GM11168 (cell line): ENCODE measurements around the gene ZNF181.
"Not testable (repeated sequence)": the region's sequence is repeated elsewhere in the genome, so short reads cannot be mapped to it uniquely, and the experiment has no call there.

ENCODE experiments used
- in situ Hi-C: fragments of 300-500 bp; cut with MboI; formaldehyde crosslinking; loops from one replicate; pipeline ENCODE4 v1.12.0; 2022; ENCODE audit warnings: low sequenced_read_pairs; ENCODE audit not compliant: unreplicated experiment

ZNF181 gene

GRCh38 chr19:34733746-34734536 is at the start of gene ZNF181:
TSS of gene ZNF181 (plus strand) at chr19:34734243. CDS start at chr19:34735038, 795 bp downstream.
- in situ Hi-C loops = no loop called here

DNA sequence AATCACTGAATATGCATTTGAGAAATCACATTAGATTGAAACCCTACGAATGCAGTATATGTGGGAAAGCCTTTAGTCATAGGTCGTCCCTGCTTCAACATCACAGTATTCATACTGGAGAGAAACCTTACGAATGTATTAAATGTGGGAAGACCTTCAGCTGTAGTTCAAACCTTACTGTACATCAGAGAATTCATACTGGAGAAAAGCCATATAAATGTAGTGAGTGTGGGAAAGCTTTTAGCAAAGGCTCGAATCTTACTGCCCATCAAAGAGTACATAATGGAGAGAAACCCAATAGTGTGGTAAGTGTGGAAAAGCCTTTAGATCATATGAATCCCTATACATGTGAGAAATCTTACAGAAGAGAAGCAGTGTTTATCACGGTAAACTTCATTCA is 48.8 kb upstream of the ZNF181 start:
- in situ Hi-C loops = not testable (repeated sequence)

DNA sequence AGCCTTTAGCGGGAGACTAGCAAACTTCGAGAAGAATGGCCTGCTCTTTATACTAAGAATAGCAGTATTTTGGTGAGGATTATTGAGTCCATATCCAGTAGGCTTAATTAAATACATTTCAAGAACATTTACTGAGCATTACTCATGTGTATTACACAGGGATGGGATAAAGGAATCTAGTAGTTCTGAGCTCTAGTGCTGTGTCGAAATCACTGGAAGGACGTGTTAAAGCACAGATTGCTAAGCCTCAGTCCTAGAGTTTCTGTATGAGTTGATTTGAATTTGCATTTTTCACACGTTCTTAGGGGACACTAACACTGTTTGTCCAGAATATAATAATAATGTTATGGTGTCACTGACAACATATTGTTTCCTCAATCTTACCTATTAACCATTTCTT is 47.6 kb upstream of the ZNF181 start:
- in situ Hi-C loops = no loop called here

DNA sequence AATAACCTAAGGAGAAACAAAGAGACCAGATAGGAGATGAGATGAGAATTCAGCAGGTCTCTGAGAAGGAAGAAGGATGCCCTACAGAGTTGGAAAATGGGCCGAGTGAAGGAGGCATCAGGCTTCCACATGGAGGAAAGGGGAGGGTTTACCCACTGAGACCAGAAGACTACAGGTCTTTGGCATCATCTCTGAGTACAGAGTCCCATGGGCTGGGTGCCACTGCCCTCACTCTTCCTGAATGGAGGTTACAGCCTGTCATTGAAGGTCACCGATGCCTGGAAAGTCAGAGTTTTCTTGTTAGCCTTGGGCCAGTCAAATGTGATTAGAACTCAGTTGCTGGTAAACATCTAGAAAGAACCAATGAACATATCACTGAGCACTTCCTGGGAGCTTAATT is 46.7 kb upstream of the ZNF181 start:
- in situ Hi-C loops = no loop called here

- in situ Hi-C loops = no loop called here
Measured at GRCh38 chr19:34688592-34688991, 45.5 kb upstream of the ZNF181 start.

DNA sequence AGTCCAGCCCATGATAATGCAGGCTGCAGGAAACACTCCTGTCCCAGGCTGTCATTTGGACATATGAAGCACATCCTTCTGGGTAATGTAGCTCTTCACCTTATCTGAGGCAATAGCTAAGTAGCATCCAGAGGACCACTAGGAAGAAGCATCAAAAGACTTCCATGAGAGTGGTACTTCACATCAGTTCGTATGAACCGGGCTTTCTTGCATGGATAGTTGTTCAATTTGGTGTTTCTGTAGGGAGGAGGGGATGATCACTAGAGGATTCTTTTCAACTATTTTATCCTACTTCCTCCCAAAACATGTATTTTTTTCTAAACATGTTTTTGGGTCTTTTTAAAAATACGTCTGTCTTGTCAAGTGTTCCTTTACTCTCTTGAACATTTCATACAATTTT is 43.7 kb upstream of the ZNF181 start:
- in situ Hi-C loops = no loop called here

DNA sequence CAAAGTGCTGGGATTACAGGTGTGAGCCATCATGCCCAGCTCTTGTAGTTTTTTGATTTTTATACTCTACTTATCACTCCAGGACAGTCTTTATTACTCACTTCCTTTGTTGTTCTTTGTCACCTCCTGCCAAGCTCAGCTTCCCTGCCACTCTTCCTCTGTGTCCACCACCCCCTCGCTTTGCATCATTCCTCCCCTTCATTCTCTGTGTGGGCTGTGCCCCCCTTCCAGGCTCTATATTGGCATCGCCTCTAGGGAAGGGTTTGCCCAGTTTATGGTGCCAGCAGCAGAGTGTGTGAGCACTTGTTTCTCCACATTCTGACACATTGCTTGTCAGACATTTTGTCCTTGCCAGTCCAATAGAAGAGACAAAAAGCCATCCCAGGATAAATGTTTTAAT is 41.5 kb upstream of the ZNF181 start:
- in situ Hi-C loops = no loop called here

DNA sequence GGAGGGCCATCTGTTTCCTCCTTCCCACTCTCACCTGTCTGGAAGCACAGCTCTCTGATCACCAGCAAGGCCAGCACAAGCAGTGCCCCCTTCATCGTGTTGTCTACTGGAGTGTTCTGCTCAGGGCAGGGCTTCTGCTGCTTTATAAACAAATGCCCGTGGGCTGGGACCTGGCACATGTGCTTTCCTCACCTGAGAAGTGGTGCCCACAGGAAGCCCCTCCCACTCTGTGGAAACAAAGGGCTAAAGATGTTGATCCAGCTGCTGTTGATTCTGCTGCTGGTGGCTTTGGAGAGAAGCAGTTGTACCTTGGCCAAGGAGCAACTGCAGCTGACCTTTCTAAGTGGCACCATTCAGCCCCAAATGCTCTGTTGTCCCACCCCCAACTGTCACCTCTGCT is 26.4 kb upstream of the ZNF181 start:
- in situ Hi-C loops = loop anchor here (25.0 kb wide), 1 partner anchor 195 kb away; no protein-coding TSS in a partner anchor

- in situ Hi-C loops = loop anchor here (10.0 to 25.0 kb wide), 2 partner anchors 67 to 200 kb away; no protein-coding TSS in a partner anchor
Measured at GRCh38 chr19:34711890-34712289, 22.2 kb upstream of the ZNF181 start.

DNA sequence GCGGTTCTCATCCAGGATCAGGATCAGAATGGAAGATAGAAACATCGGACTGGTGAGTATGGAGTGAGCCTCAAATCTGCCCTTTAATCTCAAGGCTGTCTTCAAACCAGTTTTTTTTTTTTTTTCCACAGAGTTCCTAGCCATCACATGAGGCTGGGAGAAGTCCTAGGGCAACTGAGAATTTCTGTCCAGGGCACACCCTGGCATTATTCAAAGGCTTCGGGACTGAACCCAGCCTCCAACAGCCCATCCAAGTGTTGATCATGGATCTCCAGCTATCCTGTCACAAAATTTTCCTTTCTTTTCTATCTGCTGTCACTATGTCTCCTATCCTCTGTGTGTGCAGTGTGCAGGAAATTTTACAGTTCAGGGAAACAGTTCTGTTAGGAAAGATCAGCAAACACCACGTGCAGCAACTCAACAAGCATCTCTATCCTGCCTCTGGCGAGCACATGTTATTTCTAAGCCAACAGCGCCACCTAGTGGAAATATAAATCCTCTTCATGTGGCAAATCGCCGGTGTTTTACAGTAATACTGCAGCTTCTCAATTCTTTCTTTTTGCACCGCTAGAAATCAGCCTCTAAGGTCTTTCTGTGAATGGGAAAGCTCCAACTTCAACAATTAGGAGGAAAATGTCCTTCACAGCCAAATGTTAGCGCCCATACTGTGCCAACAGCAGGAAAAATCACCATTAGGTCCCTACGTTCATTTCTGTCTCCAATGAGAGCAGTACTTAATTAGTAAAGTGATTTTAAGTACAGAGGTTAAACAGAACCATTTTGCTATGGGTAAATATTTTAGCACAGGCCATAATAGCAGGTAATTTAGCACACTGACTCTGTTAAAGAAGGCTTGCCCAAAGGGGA is 21.4 kb upstream of the ZNF181 start:
- in situ Hi-C loops = loop anchor here (10.0 to 25.0 kb wide), 2 partner anchors 68 to 200 kb away; no protein-coding TSS in a partner anchor

- in situ Hi-C loops = loop anchor here (10.0 to 25.0 kb wide), 2 partner anchors 68 to 201 kb away; no protein-coding TSS in a partner anchor
Measured at GRCh38 chr19:34713262-34713637, 20.8 kb upstream of the ZNF181 start.

- in situ Hi-C loops = loop anchor here (10.0 to 25.0 kb wide), 2 partner anchors 71 to 203 kb away; no protein-coding TSS in a partner anchor
Measured at GRCh38 chr19:34715357-34715756, 18.7 kb upstream of the ZNF181 start.

DNA sequence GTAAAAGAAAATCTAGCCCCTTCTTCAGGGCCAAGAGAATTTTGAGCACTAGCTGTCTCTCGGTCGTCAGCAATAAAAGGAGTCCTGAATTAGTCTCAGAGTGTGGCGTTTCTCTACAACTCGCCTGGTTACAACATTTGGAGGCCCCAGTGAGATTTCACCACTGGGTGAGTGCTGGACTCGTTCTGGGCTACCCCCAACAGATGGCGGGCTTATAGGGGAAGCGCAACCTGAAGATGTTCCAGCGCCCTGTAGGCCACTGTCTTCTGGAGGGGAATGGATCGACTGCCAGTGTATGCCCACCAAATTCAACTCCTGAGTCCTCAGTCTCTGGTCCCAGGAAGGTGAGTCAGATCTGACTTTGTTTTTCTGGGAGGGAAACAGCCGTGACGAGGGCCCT is 11.7 kb upstream of the ZNF181 start:
- in situ Hi-C loops = loop anchor here (25.0 kb wide), 1 partner anchor 210 kb away; no protein-coding TSS in a partner anchor

GRCh38 chr19:34725400-34725799 is 8.6 kb upstream of the ZNF181 start:
- in situ Hi-C loops = no loop called here

DNA sequence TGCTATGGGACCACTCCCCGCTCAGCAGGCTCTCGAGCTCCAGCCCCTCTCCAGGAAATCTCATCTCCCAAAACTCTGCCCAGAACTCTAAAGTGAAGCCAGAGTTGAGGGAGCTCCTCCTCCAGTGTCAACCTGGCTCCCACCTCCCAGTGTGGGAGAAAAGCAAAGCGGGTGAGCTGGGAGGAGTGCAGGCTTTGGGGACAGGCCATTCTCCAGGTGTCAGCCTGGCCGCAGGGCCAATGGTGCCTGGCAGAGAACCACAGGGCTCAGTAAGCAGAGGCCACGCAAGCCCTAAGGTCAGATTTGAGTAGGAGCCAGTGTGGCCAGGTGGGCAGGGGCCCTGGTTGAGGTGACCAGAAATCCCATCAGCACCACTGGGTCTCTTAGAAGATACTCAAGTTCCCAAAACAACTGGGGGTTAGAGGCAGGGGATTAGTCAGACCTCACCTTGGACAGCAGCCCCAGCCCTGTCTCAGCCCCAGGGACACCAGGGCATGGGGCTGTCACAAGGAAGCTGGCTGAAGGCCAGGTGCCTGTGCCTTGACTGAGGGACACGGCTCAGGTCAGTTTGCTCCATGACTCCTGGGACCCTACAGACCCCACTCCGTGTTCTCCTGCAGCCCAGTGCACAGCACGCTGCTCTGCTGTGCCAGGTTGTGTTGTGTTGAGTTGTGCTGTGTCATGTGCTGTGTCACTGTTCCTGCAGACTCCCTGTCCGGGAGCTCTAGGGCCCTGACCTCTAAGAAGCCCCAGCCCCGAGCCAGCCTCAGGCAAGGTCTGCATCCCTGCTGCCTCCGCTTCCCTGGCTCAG is 2.8 kb upstream of the ZNF181 start:
- in situ Hi-C loops = no loop called here

DNA sequence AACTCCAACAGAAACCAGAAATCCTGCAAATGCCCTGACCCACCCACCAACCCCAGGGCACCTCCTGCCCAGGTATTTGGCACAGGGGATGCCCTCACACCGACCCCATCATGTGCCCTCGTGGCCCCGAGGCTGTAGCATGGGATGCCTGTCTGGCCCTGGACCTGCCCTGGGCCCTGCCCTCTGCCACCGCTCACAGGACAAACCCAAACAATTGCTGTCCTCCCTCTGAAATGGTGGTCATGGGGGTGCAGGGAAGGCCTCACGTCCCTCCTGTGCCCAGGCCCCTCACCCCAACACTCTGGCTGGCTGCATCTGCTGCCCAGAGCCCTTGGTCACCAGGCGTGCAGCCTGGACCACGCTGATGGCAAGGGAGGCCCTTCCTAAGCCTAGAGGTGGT is 2.1 kb upstream of the ZNF181 start:
- in situ Hi-C loops = no loop called here

DNA sequence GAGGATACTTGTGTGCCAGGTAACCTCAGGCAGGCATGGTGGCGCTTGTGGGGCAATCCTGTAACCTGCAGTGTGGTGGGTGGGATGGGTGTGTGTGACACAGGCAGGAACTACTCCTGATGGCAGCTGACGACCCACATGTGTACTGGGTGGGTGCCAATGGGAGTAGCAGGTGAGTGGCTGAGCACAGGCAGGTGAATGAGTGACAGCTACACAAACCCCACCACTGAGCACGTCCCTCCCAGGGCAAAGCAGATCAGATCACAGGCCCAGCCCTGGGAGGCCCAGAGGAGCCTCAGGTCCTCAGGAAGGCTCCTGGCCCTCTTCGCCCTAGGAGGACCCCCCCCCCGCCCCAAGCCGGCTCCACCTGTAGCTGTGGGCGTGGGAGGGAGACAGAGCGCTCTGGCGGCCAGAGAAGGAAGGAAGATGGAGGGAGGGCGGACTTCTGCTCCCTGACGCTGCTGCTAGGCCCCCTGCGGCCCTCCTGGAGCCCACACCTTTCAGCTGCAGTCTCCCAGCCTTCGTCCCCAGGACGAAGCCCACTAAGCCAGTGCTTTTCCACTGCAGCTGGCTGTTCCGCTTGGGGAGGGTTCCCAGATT is 1.3 kb upstream of the ZNF181 start:
- in situ Hi-C loops = no loop called here

DNA sequence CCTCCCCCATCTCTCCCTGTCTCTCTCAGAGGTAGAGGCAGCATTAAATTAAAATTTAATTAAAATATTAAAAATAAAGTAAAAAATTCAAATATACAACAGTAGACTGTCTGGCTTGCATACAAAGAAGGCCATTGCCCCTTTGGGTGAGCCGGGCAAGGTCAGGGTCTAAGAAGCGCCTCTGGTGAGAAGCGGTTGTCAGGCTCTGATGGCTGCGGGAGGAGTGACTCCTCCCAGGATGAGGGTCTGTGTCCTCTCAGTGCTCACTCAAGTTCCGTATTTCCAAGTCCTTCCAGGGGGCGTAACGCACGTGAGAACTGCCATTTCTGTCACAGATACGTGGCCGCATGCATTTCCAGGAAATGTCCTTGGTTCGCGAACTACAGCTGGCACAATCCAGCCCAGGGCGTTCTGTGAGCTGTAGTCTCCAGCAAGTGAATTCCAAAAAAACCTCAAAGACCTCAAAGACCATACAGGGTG is 737 bp upstream of the ZNF181 start:
- in situ Hi-C loops = no loop called here

DNA sequence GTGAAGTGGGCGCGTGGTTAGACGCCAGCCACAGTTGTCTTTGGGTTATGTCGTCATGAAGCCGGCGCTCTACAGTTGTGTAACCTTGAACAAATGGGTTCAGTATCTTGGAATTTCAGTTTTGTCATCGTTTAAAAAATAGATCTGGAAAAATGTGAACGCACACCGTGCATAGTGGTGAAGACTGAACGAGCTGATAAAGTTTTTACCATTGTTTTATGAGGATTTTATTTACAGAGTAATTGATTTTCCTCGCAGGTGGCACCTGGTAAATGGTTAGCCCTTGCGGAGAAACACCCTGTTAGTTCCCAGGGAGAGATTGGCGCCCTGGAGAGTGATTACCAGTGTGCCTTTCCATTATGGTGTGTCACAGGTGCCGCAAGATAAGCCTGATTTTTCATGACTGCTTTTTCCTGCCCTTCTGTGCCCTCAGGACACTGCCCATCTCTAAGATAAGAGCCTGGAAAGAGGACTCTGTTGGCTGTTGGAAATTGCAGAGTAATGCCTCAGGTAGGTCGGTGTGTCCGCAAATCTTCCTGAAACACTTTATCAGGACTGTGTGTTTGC is 577 bp downstream of the ZNF181 start:
- in situ Hi-C loops = no loop called here
